ACHN (cell line): ENCODE measurements around the gene EHBP1.
A peak's percentile ranks its signal among the peaks of the same experiment; 100 is the strongest.
"Not testable (repeated sequence)": the region's sequence is repeated elsewhere in the genome, so short reads cannot be mapped to it uniquely, and the experiment has no call there.

ENCODE experiments used
- DNase-seq: peaks from one replicate; pipeline ENCODE4 v3.0.0-alpha.2; 2015
- in situ Hi-C: cut with HindIII; loops from 2 replicates; pipeline ENCODE4 v1.10.0; 2017; ENCODE audit warnings: low sequenced_read_pairs, low pct_ligation_motif_present, low pct_unique_long_range_greater_than_20kb

Gene EHBP1

GRCh38 chr2:62692225-62692624, 13.3 kb upstream of the EHBP1 start:
- DNase-seq, result no peak
- in situ Hi-C loops, result no loop called here

GRCh38 chr2:62698653-62699052, 6.9 kb upstream of the EHBP1 start:
- in situ Hi-C loops, result no loop called here
- no peak for DNase-seq

- no peak for DNase-seq
- in situ Hi-C loops, result no loop called here
Measured at GRCh38 chr2:62704654-62705006, 883 bp upstream of the EHBP1 start.

- in situ Hi-C loops, result no loop called here
Measured at GRCh38 chr2:62705859-62706720, 577 bp downstream of the EHBP1 start.

GRCh38 chr2:62706721-62707521, 1.4 kb downstream of the EHBP1 start:
- in situ Hi-C loops, result no loop called here

More at GRCh38 chr2:62705859-62706720, 577 bp downstream of the EHBP1 start:
- DNase-seq, result peak; percentile 52

GRCh38 chr2:62708751-62709150, 3.2 kb downstream of the EHBP1 start:
- no peak for DNase-seq
- in situ Hi-C loops, result no loop called here

More at GRCh38 chr2:62706721-62707521, 1.4 kb downstream of the EHBP1 start:
- DNase-seq, result no peak

GRCh38 chr2:62711832-62712494, 6.5 kb downstream of the EHBP1 start:
- no peak for DNase-seq
- in situ Hi-C loops, result no loop called here

- in situ Hi-C loops, result not testable (repeated sequence)
Measured at GRCh38 chr2:62713196-62713595, 7.7 kb downstream of the EHBP1 start.

GRCh38 chr2:62713837-62714236, 8.3 kb downstream of the EHBP1 start:
- in situ Hi-C loops, result no loop called here
- no peak for DNase-seq

More at GRCh38 chr2:62713196-62713595, 7.7 kb downstream of the EHBP1 start:
- DNase-seq, result not testable (repeated sequence)

GRCh38 chr2:62716768-62717167, 11.3 kb downstream of the EHBP1 start:
- in situ Hi-C loops, result no loop called here
- no peak for DNase-seq

GRCh38 chr2:62717503-62718081, 12.1 kb downstream of the EHBP1 start:
- in situ Hi-C loops, result no loop called here
- no peak for DNase-seq

GRCh38 chr2:62718225-62718822, 12.8 kb downstream of the EHBP1 start:
- in situ Hi-C loops, result no loop called here
- no peak for DNase-seq

- no peak for DNase-seq
- in situ Hi-C loops, result no loop called here
Measured at GRCh38 chr2:62719757-62720156, 14.2 kb downstream of the EHBP1 start.

GRCh38 chr2:62722679-62723078, 17.2 kb downstream of the EHBP1 start:
- in situ Hi-C loops, result no loop called here

GRCh38 chr2:62723253-62723652, 17.7 kb downstream of the EHBP1 start:
- no peak for DNase-seq
- in situ Hi-C loops, result no loop called here

More at GRCh38 chr2:62722679-62723078, 17.2 kb downstream of the EHBP1 start:
- no peak for DNase-seq

GRCh38 chr2:62724106-62724505, 18.6 kb downstream of the EHBP1 start:
- in situ Hi-C loops, result no loop called here
- DNase-seq, result no peak

- in situ Hi-C loops, result no loop called here
- peak; percentile 41 for DNase-seq
Measured at GRCh38 chr2:62724886-62725711, 19.6 kb downstream of the EHBP1 start.

GRCh38 chr2:62725712-62726055, 20.2 kb downstream of the EHBP1 start:
- DNase-seq, result no peak
- in situ Hi-C loops, result no loop called here
